ENCODE data around the gene ROR1.

The ROR1 gene

GRCh38 chr1:64133036-64133435, 359.2 kb downstream of the ROR1 start:
- peak; percentile 18 for DNase-seq (ENCODE audit: low read depth, low spot score)

DNA sequence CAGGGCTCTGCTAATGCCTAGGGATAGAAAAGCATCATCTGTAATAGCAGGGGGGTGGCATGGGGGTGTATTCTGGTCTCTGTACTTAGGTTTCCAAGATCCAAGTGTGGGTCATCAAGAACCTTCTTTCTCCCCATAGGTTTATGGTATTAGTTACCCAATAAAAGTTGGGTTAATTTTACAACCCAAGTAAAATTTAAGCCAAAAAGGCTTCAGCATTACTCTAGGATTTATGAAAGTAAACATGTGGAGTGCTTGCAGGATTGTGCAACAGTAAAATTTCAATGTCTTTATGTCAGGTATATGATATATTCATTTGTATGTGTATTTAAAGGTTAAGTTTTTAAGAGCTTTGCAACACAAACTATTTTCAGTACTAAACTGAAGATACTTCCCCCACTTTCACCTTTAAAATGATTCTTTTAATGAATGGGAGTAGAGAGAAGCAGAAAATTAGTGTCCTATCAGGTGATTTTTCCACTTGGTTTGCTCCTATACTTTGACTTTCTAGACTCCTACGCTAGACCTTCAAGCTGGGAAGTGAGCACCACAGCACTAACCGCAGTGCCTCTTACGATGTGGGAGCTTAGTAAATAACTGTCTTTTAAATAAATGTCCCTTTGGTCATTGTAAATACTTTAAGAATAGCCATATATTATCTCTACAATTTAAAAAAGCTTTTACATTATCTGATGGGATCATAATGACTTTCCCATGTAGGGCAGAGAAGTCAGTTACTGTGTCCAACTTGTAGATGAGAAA, 361.8 kb downstream of the ROR1 start:
- no peak for DNase-seq (ENCODE audit: low read depth, low spot score)

- no peak for DNase-seq (ENCODE audit: low read depth, low spot score)
These were observed 362.5 kb downstream of the ROR1 start for GRCh38 chr1:64136296-64136695.

DNA sequence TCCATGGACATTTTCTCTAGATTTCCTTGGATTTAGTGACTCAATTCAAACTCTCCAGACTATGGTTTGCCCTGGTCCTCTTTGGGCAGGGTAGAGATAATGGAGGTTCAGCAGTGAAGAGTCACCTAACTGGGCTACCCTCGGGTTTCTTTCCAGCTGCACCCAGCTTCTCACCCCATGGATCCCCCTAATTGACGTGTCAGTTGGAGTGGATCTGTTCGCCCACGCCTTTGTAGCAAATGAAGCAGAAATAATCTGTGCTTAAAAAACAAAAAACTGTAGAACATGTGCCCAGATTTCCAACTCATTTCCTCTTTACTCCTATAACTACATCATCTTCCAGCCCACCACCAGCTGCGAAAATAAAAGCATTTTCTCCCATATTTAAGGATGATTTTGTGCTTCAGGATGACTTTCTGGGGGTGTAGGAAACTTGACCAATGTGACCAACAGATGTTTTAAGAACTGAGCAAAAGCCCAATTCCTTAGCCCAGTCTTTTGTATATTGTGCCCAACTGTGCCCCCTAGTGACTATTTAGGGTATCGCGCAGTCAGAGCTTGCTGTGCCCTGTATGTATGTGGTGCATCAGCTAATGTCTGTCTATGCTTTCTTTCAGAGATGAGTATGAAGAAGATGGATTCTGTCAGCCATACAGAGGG, 363.1 kb downstream of the ROR1 start:
- peak; percentile 80 for DNase-seq (ENCODE audit: low read depth, low spot score)

- DNase-seq (ENCODE audit: low read depth, low spot score) = no peak
These were observed 363.6 kb downstream of the ROR1 start for GRCh38 chr1:64137412-64137803.

- DNase-seq (ENCODE audit: low read depth, low spot score) = no peak
These were observed 366.1 kb downstream of the ROR1 start for GRCh38 chr1:64139877-64140276.

GRCh38 chr1:64140596-64140995, 366.8 kb downstream of the ROR1 start:
- DNase-seq (ENCODE audit: low read depth, low spot score) = no peak

- DNase-seq (ENCODE audit: low read depth, low spot score) = no peak
These were observed 373.4 kb downstream of the ROR1 start for GRCh38 chr1:64147045-64147724.

DNA sequence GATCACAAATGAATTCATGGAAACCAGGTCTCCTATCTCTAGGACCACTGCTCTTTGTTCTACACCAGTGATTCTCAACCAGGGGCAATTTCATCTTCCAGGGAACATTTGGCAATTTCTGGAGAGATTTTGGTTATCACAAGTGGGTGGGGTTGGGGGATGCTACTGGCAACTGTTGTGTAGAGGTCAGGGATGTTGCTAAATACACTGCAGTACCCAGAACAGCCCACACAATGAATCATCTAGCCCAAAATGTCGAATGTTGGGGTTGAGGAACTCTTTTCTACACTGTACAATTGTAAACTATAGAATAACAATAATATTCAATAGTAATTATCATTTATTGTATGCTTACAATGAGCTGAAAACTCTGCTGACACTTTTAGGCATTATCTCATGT, 373.9 kb downstream of the ROR1 start:
- no peak for DNase-seq (ENCODE audit: low read depth, low spot score)

- no peak for DNase-seq (ENCODE audit: low read depth, low spot score)
These were observed 376.4 kb downstream of the ROR1 start for GRCh38 chr1:64150266-64150665.

- DNase-seq (ENCODE audit: low read depth, low spot score) = no peak
These were observed 377.0 kb downstream of the ROR1 start for GRCh38 chr1:64150729-64151230.

DNA sequence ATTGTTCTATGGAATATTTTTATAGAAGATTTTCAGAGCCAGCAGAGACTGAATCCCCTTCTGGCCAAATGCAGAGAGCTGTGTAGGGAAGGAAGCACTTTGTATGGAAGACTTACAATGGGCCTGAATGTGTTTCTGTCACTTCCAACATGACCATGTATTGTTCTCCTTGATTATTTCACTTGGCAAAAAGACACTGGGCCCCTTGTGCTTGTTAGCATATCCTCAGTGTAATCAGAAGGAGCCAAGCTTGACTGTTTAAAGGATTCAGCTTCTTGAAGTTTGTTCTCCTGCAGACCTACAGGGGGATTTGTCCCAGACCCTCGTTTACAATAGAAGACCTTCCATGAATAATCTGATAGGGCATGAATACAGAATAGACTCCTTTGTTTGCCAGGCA, 381.5 kb downstream of the ROR1 start:
- DNase-seq (ENCODE audit: low read depth, low spot score) = no peak

- no peak for DNase-seq (ENCODE audit: low read depth, low spot score)
These were observed 387.6 kb downstream of the ROR1 start for GRCh38 chr1:64161357-64161941.

DNA sequence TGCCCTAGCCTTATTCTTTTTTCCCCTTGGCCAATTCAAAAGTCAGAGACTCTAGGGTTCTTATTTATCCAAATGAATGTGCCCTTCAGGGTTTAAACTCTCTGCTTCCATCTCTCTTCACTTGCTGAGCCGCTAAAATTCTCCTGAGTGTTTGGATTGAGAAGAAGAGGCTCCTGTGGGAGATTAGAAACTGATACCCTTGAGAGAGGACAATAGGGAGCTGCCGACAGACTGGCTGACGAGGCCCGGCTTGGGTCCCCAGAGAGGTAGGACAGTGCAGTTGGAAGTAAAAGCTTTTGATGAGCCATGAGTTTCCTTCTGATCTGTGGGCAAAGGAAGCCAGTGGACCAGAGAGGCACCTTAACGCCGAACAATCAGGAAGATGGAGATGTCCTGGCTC, 388.3 kb downstream of the ROR1 start:
- DNase-seq (ENCODE audit: low read depth, low spot score) = no peak

DNA sequence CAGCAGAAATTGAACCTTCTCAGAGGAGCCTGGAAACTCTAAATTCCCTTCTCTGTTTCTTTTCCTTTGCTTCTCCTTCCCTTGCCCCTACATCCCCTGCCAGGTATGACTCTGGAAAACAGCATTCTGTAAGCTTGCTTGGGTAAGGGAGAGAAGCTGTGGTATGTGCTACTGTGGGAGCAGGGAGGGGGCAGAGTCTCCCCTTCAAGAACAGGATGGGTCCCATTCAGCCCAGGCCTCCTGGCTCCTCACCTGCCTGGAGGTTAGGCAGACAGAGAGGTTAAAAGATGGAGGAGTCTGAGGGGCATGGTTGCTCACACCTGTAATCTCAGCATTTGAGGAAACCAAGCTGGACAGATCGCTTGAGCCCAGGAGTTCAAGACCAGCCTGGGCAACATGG, 389.0 kb downstream of the ROR1 start:
- DNase-seq (ENCODE audit: low read depth, low spot score) = no peak

DNA sequence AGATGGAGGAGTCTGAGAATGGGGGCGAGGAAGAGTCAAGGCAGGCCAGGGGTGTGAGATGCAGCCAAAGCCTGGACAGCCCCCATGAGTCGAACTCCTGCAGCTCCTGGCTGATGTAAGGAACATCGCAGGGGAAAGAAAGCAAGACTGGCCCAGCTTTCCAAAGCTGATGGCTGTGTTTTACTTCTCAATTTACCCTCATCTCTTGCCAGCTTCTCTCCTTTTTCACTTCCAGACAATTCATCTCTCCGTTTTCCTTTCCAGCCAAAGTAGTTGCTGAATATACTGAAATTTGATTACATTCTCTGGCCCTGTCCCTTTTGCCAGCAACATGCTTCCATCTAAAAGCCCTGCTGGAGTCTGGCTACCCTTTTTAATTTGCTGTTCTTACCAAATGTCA, 389.6 kb downstream of the ROR1 start:
- DNase-seq (ENCODE audit: low read depth, low spot score) = no peak

- no peak for DNase-seq (ENCODE audit: low read depth, low spot score)
These were observed 390.2 kb downstream of the ROR1 start for GRCh38 chr1:64163970-64164369.

DNA sequence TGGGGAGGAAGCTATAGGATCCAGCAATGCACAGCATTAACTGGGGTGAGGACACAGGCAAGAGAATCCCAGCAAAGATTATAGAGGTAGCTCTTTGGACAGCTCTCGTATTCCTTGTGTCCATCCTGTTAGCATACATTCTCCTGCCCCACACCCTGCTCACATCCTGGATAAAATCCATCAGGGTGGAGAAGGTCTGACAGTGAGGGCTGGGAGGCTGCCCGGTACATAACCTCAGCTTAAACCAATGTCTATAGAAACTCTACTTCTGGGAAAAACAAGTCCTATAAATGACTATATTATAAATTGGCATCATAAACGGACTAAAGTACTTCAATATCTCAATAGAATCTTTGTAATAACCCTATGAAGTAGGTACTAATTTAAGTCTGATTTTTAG, 392.8 kb downstream of the ROR1 start:
- no peak for DNase-seq (ENCODE audit: low read depth, low spot score)

- DNase-seq (ENCODE audit: low read depth, low spot score) = no peak
These were observed 393.4 kb downstream of the ROR1 start for GRCh38 chr1:64167176-64167575.

DNA sequence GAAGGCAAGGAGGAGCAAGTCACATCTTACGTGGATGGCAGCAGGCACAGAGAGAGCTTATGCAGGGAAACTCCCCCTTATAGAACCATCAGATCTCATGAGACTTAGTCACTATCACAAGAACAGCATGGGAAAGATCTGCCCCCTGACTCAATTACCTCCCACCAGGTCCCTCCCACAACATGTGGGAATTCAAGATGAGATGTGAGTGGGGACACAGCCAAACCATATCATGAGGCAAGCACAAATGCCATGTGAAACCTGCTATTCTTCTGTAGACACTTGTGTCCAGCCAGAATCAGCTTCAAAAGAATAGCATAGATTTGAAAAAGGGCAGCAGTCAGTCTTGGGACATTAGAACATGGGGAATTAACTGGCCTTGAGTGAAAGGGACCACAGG, 397.4 kb downstream of the ROR1 start:
- no peak for DNase-seq (ENCODE audit: low read depth, low spot score)

GRCh38 chr1:64171797-64172281, 398.0 kb downstream of the ROR1 start:
- DNase-seq (ENCODE audit: low read depth, low spot score) = no peak

- DNase-seq (ENCODE audit: low read depth, low spot score) = no peak
These were observed 398.7 kb downstream of the ROR1 start for GRCh38 chr1:64172458-64172983.
